NCI-H524 (cell line): ENCODE data around the gene KCMF1.
A peak's percentile ranks its signal among the peaks of the same experiment; 100 is the strongest.
"Not testable (repeated sequence)": the region's sequence is repeated elsewhere in the genome, so short reads cannot be mapped to it uniquely, and the experiment has no call there.

Experiments
- DNase-seq, 2 experiments: peaks; one replicate each; lab custom pipeline; 2025; lab: John Stamatoyannopoulos, UW

Gene KCMF1

DNA sequence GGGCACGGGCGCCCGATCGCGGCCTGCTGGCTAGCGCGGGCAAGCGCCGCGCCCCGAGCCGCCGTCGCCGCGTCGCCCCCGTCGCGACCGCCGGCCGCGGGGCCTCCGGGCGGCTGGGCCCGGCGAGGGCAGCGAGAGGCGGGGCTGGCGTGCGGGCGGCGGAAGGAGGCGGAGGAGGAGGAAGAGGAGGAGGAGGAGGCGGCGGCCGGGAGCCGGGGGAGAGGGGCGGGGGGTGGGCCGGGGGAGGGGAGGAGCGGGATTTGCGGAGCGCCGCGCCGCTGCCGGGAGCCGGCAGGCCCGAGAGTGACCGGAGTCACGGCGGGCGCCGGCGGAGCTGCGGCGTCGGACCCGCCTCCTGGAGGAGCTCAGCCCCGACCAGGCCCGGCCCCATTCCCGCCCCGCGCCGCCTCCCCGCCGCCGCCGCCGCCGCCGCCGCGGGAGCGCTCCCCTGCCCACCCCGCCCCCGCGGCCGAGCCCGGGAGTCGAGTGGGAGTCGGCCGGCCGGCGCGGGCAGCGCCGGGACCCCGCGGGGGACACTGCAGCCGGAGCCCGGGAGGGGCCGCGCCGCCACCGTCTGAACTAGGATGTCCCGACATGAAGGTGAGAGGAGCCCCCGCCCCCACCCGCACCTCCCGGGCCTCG, at the start of gene KCMF1:
TSS of gene KCMF1 (plus strand) at position 294 of the 642 bp plus-strand sequence. CDS start at position 585, 291 bp downstream.
- peak in 1 of 2 experiments; percentile 45 for DNase-seq

DNA sequence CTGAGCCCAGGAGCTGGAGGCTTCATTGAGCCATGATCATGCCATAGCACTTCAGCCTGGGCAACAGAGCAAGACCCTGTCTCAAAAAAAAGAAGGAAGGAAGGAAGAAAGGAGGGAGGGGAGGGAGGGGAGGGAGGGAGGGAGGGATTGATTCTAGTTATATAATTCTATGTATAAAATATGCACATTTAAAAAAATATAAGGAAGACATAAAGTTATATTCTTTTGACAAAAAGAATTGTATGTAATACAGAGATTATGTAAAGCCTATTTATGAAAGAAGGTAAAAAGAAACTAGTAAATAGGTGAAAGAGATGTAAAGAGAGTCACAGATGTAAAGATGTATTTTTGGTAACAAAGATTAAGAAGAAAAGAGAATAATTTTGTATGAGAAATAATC, 48.0 kb upstream of the KCMF1 start:
- no peak for DNase-seq

DNA sequence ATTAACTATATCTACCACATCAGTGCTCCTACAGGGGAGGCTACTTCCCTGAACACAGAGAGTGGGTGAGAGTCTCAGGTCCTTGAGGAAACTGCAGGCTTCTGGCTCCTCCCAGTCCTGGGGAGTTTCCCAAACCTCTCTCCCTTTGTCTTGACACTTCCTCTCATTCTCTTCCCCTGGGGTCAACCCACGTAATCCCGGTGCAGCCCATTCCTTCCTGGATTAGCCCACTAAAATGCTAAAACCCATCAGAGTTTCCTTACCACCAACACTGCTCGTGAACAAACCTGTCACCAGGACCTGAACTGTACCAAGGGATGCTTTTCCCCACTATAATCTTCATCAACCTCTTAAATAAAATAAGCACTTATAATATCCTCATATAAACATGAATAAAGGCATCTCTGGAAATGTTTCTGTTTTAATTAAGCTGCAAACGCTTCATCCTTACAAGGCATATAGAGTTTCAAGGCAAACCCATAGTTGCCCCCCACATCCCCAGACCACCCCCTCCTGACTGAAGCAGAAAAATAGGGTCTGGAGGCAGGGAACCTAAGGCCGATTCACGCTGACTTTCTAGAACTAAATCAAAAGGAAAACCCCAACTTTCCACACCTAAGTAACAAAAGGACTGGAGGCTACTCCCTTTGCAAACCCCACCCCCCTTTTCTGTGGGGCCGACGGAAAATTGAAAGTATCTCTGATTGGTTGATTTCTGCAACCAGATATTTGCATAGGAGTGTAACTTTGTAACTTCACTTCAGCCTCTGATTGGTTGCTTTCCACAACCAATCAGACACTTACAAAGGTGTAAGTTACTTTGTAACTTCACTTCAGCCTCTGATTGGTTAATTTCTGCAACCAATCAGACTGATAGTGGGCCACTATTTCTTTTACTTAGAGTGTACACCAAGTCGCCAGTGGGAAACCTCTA, 46.5 kb upstream of the KCMF1 start:
- DNase-seq = no peak

DNA sequence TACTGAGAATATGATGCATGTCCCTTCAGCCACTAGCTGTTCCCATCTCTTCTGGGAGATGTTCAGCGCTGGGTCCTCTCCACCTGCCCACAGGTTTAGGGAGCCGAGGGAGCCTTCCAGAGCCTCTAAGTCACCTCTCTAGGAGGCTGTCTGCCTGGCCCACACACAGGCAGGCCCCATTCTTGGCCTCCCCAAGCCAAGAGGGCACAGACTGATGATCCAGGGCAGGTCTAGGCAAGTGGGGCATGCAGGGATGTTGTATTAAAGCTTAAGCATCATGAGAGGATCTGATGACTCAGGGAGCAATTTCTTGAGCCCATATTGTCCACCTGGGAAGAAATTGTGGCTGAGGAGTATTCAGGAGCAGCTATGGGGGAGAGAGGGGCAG, 45.6 kb upstream of the KCMF1 start:
- no peak for DNase-seq

DNA sequence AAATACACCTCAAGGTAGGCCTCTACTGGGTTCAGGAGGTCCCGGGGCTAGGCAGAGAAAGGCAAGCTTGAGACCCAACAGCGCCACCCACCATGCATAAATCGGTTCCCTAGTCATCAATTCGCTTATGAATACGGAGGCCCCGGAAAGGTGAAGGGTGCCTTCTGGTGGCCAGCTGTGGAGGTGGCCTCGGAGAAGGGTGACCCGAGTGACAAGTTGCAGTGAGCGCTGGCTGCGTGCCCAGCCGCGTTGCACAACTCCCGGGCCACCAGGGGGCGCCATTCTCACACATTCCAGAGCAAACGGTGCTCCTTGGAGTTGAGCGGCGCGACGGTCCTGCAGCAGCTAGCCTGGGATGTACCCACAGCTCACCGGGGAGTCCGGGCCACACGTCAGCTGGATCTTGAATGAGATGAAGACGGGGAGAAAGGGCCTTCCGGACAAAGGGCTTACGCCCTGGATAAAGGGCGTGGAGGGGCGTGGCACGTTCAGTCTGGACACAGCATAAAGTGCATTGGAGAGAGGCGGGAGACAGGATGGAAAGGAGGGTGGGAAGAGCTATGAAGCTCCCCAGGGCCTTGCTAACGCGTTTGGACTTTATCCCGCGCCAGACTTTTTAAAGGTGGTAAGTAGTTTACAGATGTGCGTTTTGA, 45.1 kb upstream of the KCMF1 start:
- DNase-seq = peak; percentile 91 to 95

DNA sequence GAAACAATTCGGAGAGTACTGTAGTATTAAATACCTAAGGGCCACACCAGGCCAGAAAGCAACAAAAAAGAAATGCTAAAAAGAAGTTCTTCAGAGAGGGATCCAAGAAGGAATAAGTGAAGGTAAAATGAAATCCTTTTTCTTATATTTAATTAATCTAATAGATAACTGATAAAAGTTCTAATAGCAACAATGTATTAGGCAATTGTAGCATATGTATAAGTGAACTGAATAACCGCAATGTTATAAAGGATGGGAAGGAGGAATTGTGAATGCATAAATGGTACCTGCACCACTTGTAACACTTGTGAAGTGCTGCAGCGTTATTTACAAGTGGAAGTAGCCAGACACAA, 43.7 kb upstream of the KCMF1 start:
- no peak for DNase-seq

DNA sequence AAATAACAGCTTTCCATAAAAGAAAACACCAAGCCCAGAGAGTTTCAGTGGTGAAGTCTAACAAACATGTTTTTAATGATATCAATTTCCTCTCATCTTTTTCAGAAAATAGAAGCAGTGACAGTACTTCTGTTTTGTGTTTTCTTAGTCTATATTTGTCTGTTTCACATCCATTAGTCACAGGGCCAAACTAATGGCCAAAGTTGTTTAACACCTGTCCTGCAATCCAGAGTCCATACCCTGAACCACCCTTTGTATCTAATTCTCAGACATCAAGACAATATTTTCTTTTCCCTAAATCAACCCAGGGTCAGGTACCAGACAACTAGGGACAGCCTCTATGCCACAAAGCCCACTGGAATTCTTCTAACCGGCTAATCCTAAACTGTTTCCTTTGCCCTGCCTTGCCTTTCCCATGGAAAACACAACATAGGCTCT, 39.6 kb upstream of the KCMF1 start:
- DNase-seq = no peak

DNA sequence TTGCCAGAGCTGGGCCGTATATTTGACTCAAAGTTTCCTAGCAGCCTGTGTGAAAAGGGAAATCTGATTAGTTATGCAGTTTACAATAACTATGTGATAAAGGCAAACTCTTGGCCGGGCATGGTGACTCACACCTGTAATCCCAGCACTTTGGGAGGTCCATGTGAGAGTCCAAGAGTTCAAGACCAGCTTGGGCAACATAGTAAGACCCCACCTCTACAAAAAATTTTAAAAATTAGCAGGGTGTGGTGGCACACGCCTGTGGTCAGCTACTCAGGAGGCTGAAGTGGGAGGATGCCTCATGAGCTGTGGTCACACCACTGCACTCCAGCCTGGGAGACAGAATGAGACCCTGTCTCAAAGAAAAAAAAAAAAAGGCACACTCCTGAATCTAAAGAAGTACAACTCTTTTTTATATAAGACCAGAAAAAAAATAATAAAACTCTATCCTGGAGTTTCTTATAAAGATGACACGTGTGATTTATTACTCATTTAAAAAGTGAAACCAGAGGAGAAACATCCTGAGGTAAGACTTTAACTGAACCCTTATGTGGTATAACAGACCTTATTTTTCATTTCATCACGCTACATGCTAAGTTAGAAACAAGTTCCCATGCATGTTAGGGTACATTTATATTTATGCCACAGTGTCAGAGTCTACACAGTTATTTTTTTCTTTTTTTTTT, 32.6 kb upstream of the KCMF1 start:
- no peak for DNase-seq

DNA sequence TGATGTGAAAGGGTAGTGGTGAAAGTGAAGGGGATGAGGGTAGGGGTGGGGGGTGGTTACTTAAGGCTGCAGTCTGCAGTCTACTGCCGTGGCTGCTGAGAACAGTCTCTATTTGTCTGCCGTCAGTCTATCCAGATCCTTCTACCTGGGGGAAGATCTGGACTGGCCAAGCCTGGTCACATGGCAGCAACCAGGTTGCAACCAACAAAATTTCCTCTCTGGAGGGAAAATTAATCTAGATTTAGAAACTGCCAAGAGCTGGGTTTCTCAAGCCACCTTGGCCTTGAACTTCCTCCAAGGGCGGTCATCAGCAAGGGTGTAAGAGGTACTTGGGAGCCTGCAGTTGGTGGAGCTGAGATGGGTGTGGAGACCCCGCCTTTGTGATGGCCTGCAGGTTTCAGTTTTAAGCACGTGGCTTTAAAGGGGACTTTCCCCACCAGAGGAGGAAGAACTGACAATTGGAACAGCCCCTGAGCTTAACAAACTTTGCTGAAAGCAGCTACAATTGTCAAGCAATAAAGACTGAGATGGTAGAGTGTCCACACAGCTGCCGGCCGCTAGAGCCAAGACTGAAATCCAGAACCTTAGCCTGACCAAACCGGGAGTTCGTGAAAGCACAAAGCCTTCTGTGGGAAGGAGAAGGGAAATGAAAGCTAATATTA, 31.4 kb upstream of the KCMF1 start:
- DNase-seq = no peak

DNA sequence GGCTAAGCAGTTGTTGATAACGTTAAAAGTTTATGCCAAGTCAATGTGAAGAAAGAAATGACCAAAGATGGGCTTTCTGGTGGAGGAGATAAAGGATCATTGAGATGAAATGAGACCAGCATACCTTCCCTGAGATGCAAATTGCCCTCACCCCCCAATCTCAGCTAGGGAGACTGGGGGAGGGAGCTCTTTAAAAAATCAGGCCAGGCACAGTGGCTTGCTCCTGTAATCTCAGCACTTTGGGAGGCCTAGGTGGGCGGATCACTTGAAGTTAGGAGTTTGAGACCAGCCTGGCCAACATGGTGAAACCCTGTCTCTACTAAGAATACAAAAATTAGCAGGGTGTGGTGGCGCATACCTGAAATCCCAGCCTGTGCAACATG, 30.9 kb upstream of the KCMF1 start:
- DNase-seq = no peak

DNA sequence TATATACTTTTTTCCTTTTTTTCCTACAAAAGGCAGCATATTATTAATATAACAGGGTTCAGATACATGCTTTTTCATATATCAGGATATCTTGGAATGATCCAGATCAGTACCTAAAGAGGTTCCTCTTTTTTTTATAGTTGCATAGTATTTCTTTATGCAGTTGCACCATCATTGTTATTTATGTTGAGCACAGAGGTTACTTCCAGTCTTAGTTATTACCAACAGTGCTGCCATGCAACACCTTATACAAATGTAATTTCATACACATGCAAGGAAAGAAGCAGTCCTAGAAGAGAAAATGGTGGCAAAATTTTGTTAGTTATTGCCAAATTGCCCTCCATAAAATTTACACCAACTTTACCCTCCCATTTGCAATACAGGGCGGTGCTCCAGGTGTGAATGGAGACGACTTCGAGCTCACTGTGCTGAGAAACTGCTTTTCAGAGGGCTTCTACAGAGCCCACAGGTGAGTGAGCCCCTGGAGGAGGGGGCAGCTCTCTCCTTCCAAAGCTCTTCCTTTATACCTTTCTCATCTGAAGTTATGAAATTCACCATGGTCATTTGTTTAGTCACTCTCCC, 30.0 kb upstream of the KCMF1 start:
- no peak for DNase-seq

DNA sequence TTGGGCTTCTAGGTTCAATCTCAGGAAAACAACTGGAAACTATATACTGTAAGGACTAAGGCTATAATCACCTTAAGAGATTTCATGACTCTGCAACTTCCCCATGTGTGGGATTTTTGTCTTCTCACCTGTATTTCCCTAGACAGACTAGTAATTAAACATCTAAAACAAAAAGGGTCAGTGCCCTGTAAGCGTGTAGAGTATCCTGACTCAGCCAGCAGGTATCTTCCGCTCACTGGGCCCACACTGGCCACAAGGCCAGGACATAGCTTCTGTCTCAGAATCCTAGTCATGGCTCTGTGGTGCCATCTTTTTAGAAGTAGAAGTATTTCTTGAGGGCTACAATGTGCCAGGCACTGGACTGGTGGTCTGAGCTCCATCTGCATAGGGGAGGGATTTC, 28.8 kb upstream of the KCMF1 start:
- no peak for DNase-seq

DNA sequence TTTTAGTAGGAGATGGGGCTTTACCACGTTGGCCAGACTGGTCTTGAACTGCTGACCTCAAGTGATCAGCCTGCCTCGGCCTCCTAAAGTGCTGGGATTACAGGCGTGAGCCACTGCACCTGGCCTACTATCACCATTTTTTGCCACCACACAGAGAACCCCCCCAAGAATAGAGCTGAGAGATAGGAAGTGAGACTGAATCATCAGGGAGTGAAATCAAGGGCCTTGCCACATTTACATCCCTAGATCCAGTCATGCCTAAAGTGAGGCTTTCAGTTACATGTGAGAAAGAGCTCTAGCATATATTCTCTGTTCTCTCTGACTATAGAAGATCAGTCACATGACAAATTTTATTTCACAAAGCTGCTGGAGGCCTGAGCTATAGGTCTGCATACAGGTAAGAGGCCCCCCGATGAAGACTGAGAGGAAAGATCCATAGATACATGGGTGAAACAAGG, 28.0 kb upstream of the KCMF1 start:
- no peak for DNase-seq

DNA sequence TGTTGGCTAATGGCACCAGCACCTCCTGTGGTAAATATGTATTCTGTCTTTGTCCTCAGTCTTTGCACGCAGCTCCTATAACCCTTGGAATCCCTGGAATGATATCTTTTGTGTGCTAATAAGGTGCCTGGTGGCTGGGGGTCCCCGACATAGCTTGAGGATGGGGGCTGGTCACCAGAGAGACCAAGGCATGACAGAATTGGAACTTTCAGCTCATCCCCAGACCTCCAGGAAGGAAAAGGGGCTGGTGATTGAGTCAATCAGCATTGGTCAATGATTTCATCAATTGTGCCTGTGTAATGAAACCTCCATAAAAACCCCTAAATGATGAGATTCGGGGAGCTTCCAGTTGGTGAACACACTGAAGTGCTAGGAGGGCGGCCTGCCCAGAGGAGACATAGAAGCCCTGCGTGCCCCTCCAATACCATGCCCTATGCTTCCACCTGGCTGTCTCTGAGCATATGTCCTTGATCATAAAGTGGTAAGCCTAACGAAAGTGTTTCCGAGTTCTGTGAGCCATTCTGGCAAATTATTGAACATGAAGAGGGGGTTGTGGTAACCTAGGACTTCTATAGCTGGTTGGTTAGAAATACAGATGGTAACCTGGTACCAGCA, 26.6 kb upstream of the KCMF1 start:
- no peak for DNase-seq

DNA sequence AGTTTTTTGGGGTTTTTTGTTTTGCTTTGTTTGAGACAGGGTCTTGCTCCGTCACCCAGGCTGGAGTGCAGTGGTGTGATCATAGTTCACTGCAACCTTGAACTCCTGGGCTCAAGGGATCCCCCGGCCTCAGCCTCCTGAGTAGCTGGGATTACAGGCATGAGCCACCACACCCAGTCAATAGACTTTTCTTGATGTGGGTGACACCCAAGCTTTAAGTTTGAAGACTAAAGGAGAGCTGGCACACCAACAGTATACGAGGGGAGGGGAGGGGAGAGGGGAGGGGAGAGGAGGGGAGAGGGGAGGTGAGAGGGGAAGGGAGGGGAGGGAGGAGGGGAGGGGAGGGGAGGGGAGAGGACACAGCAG, 25.1 kb upstream of the KCMF1 start:
- not testable (repeated sequence) for DNase-seq

DNA sequence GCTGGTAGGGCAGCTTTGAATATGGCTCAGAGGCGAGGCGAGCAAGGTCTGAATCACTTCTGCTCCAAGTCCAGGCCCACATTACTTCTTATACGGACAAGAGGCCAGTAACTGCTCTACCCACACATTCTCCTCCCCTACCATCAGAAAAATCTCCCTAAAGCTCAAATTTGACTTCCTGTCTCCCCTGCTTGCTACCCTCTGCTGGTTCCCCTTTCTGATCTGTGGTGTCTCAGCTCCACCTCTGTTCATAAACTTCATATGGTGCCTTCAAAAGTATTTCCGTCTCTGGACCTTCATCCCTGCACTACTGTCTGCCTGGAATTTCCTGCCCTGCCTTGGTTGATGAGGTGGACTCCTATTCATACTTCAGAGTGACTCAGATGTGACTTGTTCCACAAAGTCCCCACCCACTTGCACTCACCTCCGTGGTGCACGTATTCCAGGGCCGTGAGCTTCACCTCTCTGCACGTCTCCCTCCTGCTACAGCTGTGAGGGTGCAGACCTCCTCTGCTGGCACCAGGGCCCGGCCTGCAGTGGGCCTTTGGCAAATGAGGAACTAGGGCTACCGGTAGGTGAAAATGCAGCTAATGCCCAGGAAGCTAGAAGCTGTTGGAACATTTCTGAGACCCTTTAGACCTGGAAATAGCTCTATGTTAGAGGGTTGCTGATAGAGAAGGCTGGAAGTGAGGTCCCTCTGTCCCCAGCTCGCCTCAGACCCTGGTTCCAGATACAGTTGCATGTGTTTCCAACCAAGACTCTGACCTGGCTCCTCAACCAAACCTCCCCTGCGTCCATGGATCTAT, 24.6 kb upstream of the KCMF1 start:
- DNase-seq = no peak

DNA sequence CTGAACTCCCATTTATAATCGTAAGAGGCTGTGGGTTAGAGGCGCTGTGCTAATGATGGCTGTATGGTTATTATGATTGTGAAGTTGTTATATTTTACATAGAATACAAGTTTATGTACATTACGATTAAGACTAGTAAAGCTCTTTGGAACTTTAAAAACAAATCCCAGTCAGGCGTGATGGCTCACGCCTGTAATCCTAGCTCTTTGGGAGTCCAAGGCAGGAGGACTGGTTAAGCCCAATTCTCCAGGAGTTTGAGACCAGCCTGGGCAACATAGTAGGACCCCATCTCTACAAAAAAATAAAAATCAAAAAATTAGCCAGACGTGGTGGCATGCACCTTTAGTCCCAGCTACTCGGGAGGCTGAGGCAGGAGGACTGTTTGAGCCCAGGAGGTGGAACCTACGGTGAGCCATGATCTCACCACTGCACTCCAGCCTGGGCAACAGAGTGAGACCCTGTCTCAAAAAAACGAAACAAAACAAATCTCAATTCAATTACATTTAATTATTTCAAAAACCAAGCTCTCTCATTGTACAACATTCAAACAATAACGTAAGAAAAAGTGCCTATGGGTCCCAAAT, 23.9 kb upstream of the KCMF1 start:
- DNase-seq = no peak

DNA sequence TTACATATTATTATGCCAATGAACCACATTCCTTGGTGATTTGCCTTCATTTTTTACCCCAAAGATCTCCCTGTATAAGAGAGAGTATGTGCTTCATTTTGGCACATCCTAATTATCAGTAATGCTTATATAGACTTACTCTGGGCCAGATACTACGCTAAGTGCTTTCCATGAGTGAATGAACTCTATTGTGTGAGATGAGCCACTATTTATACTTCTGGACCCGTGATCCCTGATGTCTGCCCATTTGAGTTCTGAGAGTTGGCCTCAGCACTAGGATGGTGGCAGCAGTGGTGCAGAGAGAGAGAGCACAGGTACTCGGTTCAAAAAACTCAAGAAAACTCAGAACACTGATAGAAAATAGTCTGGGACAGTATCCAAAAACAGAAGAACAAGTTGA, 17.4 kb upstream of the KCMF1 start:
- no peak for DNase-seq

DNA sequence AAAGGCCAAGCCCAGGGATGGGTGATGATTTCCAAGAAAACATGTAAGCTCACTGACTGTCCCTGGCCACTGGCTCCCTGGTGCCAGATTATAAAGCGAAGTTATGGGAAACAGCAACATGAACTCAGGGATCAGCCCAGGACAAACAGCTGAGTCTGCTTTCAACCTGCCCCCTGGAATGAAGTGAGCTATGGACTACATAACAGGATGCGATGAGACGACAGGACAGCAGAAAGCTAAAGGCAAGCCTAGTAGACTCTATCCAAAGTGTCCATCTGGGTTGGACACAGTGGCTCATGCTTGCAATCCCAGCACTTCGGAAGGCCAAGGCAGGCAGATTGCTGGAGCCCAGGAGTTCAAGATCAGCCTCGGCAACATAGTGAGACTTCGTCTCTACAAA, 16.6 kb upstream of the KCMF1 start:
- no peak for DNase-seq
